Neural cell (in vitro differentiated cells): ENCODE data around the gene ZNF366. TPM values are rescaled to one million over a fixed set of nuclear protein-coding genes. Genes with fewer than 3 reads are reported as not detected.

Source experiments
- H2AFZ ChIP-seq: fragments of 200-600, 300-800 bp; sonication (generic), shearing (Covaris generic); 2 replicates; pipeline ENCODE4 v1.6.0; 2014; ENCODE audit warnings: low read depth, mild to moderate bottlenecking, antibody characterized with exemption, low read length, moderate library complexity
- H3F3A ChIP-seq: fragments of 200-600 bp; shearing (Covaris generic); 2 replicates; pipeline ENCODE4 v1.6.1; 2016; ENCODE audit warnings: mild to moderate bottlenecking, moderate library complexity, mixed read lengths, antibody characterized with exemption, low read length; ENCODE audit not compliant: insufficient read depth, poor library complexity, severe bottlenecking
- H3K27ac ChIP-seq: fragments of 200-600, 300-800 bp; sonication (generic), shearing (Covaris generic); 2 replicates; pipeline ENCODE4 v1.5.1; 2014; ENCODE audit warnings: mild to moderate bottlenecking, low read length, moderate library complexity
- H3K27me3 ChIP-seq: fragments of 300-800, 200-600 bp; sonication (generic), shearing (Covaris generic); 2 replicates; pipeline ENCODE4 v1.6.0; 2014; ENCODE audit warnings: mild to moderate bottlenecking, low read depth, low read length, moderate library complexity; ENCODE audit not compliant: insufficient read depth
- H3K36me3 ChIP-seq: fragments of 300-800, 200-600 bp; sonication (generic), shearing (Covaris generic); 2 replicates; pipeline ENCODE4 v1.5.1; 2014; ENCODE audit warnings: mild to moderate bottlenecking, antibody characterized with exemption, low read length, moderate library complexity; ENCODE audit not compliant: insufficient read depth
- H3K4me2 ChIP-seq: fragments of 300-800, 200-600 bp; sonication (generic), shearing (Covaris generic); 2 replicates; pipeline ENCODE4 v1.6.0; 2014; ENCODE audit warnings: mild to moderate bottlenecking, low read length
- H3K4me3 ChIP-seq: fragments of 300-800, 200-600 bp; sonication (generic), shearing (Covaris generic); 2 replicates; pipeline ENCODE4 v1.5.1; 2014; ENCODE audit warnings: mild to moderate bottlenecking, low read length, moderate library complexity
- H3K79me2 ChIP-seq: fragments of 200-600 bp; shearing (Covaris generic); replicated peaks from 2 replicates; pipeline ENCODE4 v1.6.0; 2014; ENCODE audit warnings: mild to moderate bottlenecking, low read length, moderate library complexity; ENCODE audit not compliant: insufficient read depth
- H3K9ac ChIP-seq: fragments of 300-800, 200-600 bp; sonication (generic), shearing (Covaris generic); 2 replicates; pipeline ENCODE4 v1.6.1; 2016; ENCODE audit warnings: mild to moderate bottlenecking, low read length, mixed read lengths
- H3K9me2 ChIP-seq: fragments of 200-600 bp; shearing (Covaris generic); 2 replicates; pipeline ENCODE4 v1.6.1; 2016; ENCODE audit warnings: mild to moderate bottlenecking, low read length, mixed read lengths; ENCODE audit not compliant: insufficient read depth
- H3K9me3 ChIP-seq: fragments of 200-600, 300-800 bp; sonication (generic), shearing (Covaris generic); 2 replicates; pipeline ENCODE4 v1.6.1; 2016; ENCODE audit warnings: mild to moderate bottlenecking, mixed run types, low read length, moderate library complexity, mixed read lengths
- H4K20me1 ChIP-seq: fragments of 200-600 bp; shearing (Covaris generic); 2 replicates; pipeline ENCODE4 v1.6.1; 2016; ENCODE audit warnings: mild to moderate bottlenecking, mixed run types; ENCODE audit not compliant: insufficient read depth
- CTCF ChIP-seq: fragments of 450-650 bp; IDR thresholded peaks from 2 replicates; pipeline ENCODE4 v1.5.1; 2014; ENCODE audit warnings: antibody characterized with exemption, mild to moderate bottlenecking, moderate library complexity; ENCODE audit not compliant: poor library complexity, severe bottlenecking
- EP300 ChIP-seq: fragments of 450-650 bp; conservative IDR thresholded peaks from 2 replicates; pipeline ENCODE4 v1.6.1; 2014; ENCODE audit warnings: antibody characterized with exemption, mild to moderate bottlenecking, moderate library complexity; ENCODE audit not compliant: poor library complexity, severe bottlenecking
- EZH2 ChIP-seq: fragments of 200-600, 300-800 bp; shearing (Covaris generic), sonication (generic); IDR thresholded peaks from 2 replicates; pipeline ENCODE4 v1.6.1; 2014; ENCODE audit warnings: antibody characterized with exemption, low read length, borderline replicate concordance, mild to moderate bottlenecking; ENCODE audit not compliant: insufficient read depth, poor library complexity, severe bottlenecking
- MXI1 ChIP-seq: fragments of 450-650 bp; conservative IDR thresholded peaks from 2 replicates; pipeline ENCODE4 v1.6.1; 2014; ENCODE audit warnings: antibody characterized with exemption, mild to moderate bottlenecking; ENCODE audit not compliant: poor library complexity, severe bottlenecking
- POLR2AphosphoS5 ChIP-seq: IDR thresholded peaks from 2 replicates; pipeline ENCODE4 v1.6.1; 2012
- RAD21 ChIP-seq: fragments of 450-650 bp; conservative IDR thresholded peaks from 2 replicates; pipeline ENCODE4 v1.6.1; 2014; ENCODE audit warnings: antibody characterized with exemption, mild to moderate bottlenecking, moderate library complexity
- SMC3 ChIP-seq: fragments of 450-650 bp; conservative IDR thresholded peaks from 2 replicates; pipeline ENCODE4 v1.6.1; 2014; ENCODE audit warnings: antibody characterized with exemption, mild to moderate bottlenecking, moderate library complexity; ENCODE audit not compliant: poor library complexity
- TAF1 ChIP-seq: IDR thresholded peaks from 2 replicates; pipeline ENCODE4 v1.6.1; 2012; ENCODE audit warnings: low read depth
- polyA plus RNA-seq: library from polyadenylated mRNA; depleted of rRNA; stranded (reverse); fragments of >200 nt; gene quantifications from 2 replicates; pipeline ENCODE4 v1.2.3, GENCODE V29; 2014
- TF ChIP-seq, protein P1 (sequence below): IDR thresholded peaks from 2 replicates; pipeline ENCODE4 v1.6.1; 2012; ENCODE audit warnings: borderline replicate concordance

The ZNF366 gene
- polyA plus RNA-seq, 1 donor from 2014 or later: not detected

GRCh38 chr5:72499730-72500129 lies 7.5 kb downstream of the ZNF366 start:
- no peak overlapping the region for H2AFZ ChIP-seq

DNA sequence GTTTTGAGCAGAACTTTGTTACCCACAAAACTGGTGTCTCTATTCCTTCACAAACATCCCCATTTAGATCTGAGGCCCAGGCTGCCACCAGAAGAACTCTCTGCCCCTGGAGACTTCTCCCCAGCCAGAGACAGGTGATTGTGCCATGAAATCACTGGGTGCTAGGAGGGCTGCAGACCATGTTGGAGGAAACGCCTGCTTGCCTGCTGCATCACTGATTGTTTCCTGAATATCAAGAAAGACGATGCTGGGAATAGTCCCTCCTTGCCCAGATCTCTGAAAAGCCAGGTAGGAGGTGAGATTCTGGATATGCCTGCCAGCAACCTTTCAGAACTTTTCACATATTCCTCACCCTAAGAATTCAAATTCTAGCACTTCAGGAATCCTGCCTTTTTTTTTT lies 8.1 kb downstream of the ZNF366 start:
- Histone ChIP-seq H3K36me3 (no peaks in the 10 kb centered on the region), H3K27ac (no peak overlapping the region), H2AFZ (no peak overlapping the region), H3K9me2 (no peaks in the 10 kb centered on the region), H3K4me3 (no peak overlapping the region), H3K79me2 (no peaks in the 10 kb centered on the region), H3K4me2 (no peak overlapping the region), H3K27me3 (no peaks in the 10 kb centered on the region), H3F3A (no peaks in the 10 kb centered on the region), H3K9me3 (no peaks in the 10 kb centered on the region), H4K20me1 (no peaks in the 10 kb centered on the region), H3K9ac (no peak overlapping the region)
- TF ChIP-seq EZH2: no peak
- no peak for TF ChIP-seq TAF1
- TF ChIP-seq EP300: no peak

More at GRCh38 chr5:72499730-72500129, 7.5 kb downstream of the ZNF366 start:
- no peaks in the 10 kb centered on the region for H4K20me1 ChIP-seq
- no peak for TF ChIP-seq SMC3
- TF ChIP-seq TAF1: no peak
- no peak for TF ChIP-seq POLR2AphosphoS5
- no peak for TF ChIP-seq CTCF
- no peak for TF ChIP-seq EP300
- no peak for TF ChIP-seq MXI1
- TF ChIP-seq, protein P1, sequence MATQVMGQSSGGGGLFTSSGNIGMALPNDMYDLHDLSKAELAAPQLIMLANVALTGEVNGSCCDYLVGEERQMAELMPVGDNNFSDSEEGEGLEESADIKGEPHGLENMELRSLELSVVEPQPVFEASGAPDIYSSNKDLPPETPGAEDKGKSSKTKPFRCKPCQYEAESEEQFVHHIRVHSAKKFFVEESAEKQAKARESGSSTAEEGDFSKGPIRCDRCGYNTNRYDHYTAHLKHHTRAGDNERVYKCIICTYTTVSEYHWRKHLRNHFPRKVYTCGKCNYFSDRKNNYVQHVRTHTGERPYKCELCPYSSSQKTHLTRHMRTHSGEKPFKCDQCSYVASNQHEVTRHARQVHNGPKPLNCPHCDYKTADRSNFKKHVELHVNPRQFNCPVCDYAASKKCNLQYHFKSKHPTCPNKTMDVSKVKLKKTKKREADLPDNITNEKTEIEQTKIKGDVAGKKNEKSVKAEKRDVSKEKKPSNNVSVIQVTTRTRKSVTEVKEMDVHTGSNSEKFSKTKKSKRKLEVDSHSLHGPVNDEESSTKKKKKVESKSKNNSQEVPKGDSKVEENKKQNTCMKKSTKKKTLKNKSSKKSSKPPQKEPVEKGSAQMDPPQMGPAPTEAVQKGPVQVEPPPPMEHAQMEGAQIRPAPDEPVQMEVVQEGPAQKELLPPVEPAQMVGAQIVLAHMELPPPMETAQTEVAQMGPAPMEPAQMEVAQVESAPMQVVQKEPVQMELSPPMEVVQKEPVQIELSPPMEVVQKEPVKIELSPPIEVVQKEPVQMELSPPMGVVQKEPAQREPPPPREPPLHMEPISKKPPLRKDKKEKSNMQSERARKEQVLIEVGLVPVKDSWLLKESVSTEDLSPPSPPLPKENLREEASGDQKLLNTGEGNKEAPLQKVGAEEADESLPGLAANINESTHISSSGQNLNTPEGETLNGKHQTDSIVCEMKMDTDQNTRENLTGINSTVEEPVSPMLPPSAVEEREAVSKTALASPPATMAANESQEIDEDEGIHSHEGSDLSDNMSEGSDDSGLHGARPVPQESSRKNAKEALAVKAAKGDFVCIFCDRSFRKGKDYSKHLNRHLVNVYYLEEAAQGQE: no peak
- no peak for TF ChIP-seq RAD21
- TF ChIP-seq EZH2: no peak
- no peak overlapping the region for H3K4me3 ChIP-seq
- no peak overlapping the region for H3K27ac ChIP-seq
- no peak overlapping the region for H3K4me2 ChIP-seq
- H3K36me3 ChIP-seq: no peaks in the 10 kb centered on the region
- H3K9ac ChIP-seq: no peak overlapping the region
- no peaks in the 10 kb centered on the region for H3K79me2 ChIP-seq
- no peaks in the 10 kb centered on the region for H3K9me2 ChIP-seq
- no peaks in the 10 kb centered on the region for H3K9me3 ChIP-seq
- no peaks in the 10 kb centered on the region for H3F3A ChIP-seq
- H3K27me3 ChIP-seq: no peaks in the 10 kb centered on the region

- Histone ChIP-seq H3K27me3 (no peaks in the 10 kb centered on the region), H3K9me3 (no peaks in the 10 kb centered on the region), H3K27ac (no peak overlapping the region), H3K4me2 (no peak overlapping the region), H2AFZ (no peak overlapping the region), H3K36me3 (no peaks in the 10 kb centered on the region), H4K20me1 (no peaks in the 10 kb centered on the region), H3K4me3 (no peak overlapping the region), H3K79me2 (no peaks in the 10 kb centered on the region), H3F3A (no peaks in the 10 kb centered on the region), H3K9me2 (no peaks in the 10 kb centered on the region), H3K9ac (no peak overlapping the region)
- TF ChIP-seq EP300 (no peak), SMC3 (no peak), EZH2 (no peak), RAD21 (no peak), POLR2AphosphoS5 (no peak), MXI1 (no peak), TAF1 (no peak), CTCF (no peak)
- TF ChIP-seq, protein P1: no peak
These were observed 8.9 kb downstream of the ZNF366 start for GRCh38 chr5:72498284-72498683.
